Endothelial cell of umbilical vein (primary cell): Measurements from ENCODE around the gene MICAL3. TPM values are rescaled to one million over a fixed set of nuclear protein-coding genes. Genes with fewer than 3 reads are reported as not detected.

ENCODE experiments used
- BruUV-seq: library from RNA; stranded (reverse); fragments of 400-500 nt; replicated peaks from 2 replicates; lab custom pipeline; 2021; lab: Mats Ljungman, UMichigan
- CTCF ChIA-PET: fragments of 300-600, 350-600 bp; sonication (Branson Sonifier 250); formaldehyde crosslinking; loops from one replicate; lab custom pipeline; 2021; ENCODE audit warnings: antibody characterized with exemption, inconsistent platforms; lab: Charles Lee
- POLR2A ChIA-PET: fragments of 300-600, 350-600 bp; sonication (Branson Sonifier 250); formaldehyde crosslinking; loops from one replicate; lab custom pipeline; 2021; ENCODE audit warnings: antibody characterized with exemption, inconsistent platforms; lab: Charles Lee
- DNase-seq: peaks from one replicate; pipeline ENCODE4 v3.0.0-alpha.2; 2011; ENCODE audit warnings: low read depth, low spot score
- FAIRE-seq: peaks from 2 replicates; lab custom pipeline; 2011; peaks lifted over from hg19 to GRCh38; lab: Jason Lieb, UNC
- H2AFZ ChIP-seq: 2 replicates; pipeline ENCODE4 v1.6.0; 2012; ENCODE audit warnings: low read depth, low read length, control low read depth, inconsistent platforms
- H3K27ac ChIP-seq: 2 replicates; pipeline ENCODE4 v1.5.1; 2011; ENCODE audit warnings: low read depth, mild to moderate bottlenecking, control low read depth, low read length, moderate library complexity; ENCODE audit not compliant: insufficient read depth
- H3K27me3 ChIP-seq, 2 experiments: 2 replicates each; pipeline versions ENCODE4 v1.6.0 to v1.6.1; 2011; ENCODE audit warnings: low read length in 2 of 2, mixed read lengths in 1 of 2; ENCODE audit not compliant: control insufficient read depth in 2 of 2, insufficient read depth in 2 of 2
- H3K36me3 ChIP-seq, 2 experiments: 2 replicates in 1 of 2; 3 replicates in 1 of 2; pipeline ENCODE4 v1.5.1; 2011; ENCODE audit warnings: low read length in 2 of 2, mild to moderate bottlenecking in 1 of 2, moderate library complexity in 1 of 2; ENCODE audit not compliant: control insufficient read depth in 2 of 2, insufficient read depth in 2 of 2; ENCODE audit errors: extremely low read depth in 1 of 2
- H3K4me1 ChIP-seq: 3 replicates; pipeline ENCODE4 v1.5.1; 2011; ENCODE audit warnings: mild to moderate bottlenecking, low read length; ENCODE audit not compliant: control insufficient read depth, insufficient read depth; ENCODE audit errors: extremely low read depth
- H3K4me2 ChIP-seq: 2 replicates; pipeline ENCODE4 v1.6.1; 2011; ENCODE audit warnings: low read length, control low read depth, mixed read lengths; ENCODE audit not compliant: insufficient read depth
- H3K4me3 ChIP-seq, 3 experiments: fragments of 200-600 bp in 1 of 3; sonication (generic), shearing (Covaris generic) in 1 of 3; replicated peaks in 1 of 3; 2 replicates each; pipeline ENCODE4 v1.5.1; 2011 to 2016; ENCODE audit warnings: control low read depth in 3 of 3, low read length in 3 of 3, mild to moderate bottlenecking in 2 of 3, inconsistent platforms in 1 of 3, low read depth in 1 of 3, moderate library complexity in 1 of 3; ENCODE audit not compliant: insufficient read depth in 1 of 3
- H3K79me2 ChIP-seq: 2 replicates; pipeline ENCODE4 v1.6.0; 2012; ENCODE audit warnings: low read length, inconsistent platforms; ENCODE audit not compliant: control insufficient read depth, insufficient read depth
- H3K9ac ChIP-seq: replicated peaks from 2 replicates; pipeline ENCODE3; 2011; ENCODE audit warnings: low read length, control low read depth; ENCODE audit not compliant: insufficient read depth; ENCODE audit errors: extremely low read depth
- H3K9me1 ChIP-seq: replicated peaks from 3 replicates; pipeline ENCODE4 v1.6.0; 2011; ENCODE audit warnings: mild to moderate bottlenecking, low read length; ENCODE audit not compliant: control insufficient read depth, insufficient read depth; ENCODE audit errors: extremely low read depth
- H3K9me3 ChIP-seq: replicated peaks from 2 replicates; pipeline ENCODE4 v1.5.1; 2012; ENCODE audit warnings: low read length, inconsistent platforms; ENCODE audit not compliant: control insufficient read depth, insufficient read depth
- H4K20me1 ChIP-seq: replicated peaks from 2 replicates; pipeline ENCODE3; 2011; ENCODE audit warnings: mild to moderate bottlenecking, low read length; ENCODE audit not compliant: control insufficient read depth, insufficient read depth; ENCODE audit errors: extremely low read depth
- CTCF ChIP-seq, 2 donors: IDR thresholded peaks; 1 replicate in 1 of 2; 2 replicates in 1 of 2; pipeline ENCODE4 v1.5.1; 2011; ENCODE audit warnings: low read length in 2 of 2, mild to moderate bottlenecking in 2 of 2, moderate library complexity in 2 of 2, control low read depth in 1 of 2, inconsistent platforms in 1 of 2, low read depth in 1 of 2; ENCODE audit not compliant: insufficient read depth in 1 of 2; ENCODE audit errors: extremely low read depth in 1 of 2
- EZH2 ChIP-seq: IDR thresholded peaks from 2 replicates; pipeline ENCODE4 v1.6.1; 2012; ENCODE audit warnings: borderline replicate concordance, low read depth, mild to moderate bottlenecking, moderate library complexity, low read length, inconsistent platforms; ENCODE audit not compliant: severe bottlenecking
- FOS ChIP-seq: IDR thresholded peaks from 2 replicates; pipeline ENCODE4 v1.6.1; 2011; ENCODE audit warnings: mild to moderate bottlenecking, low read length, moderate library complexity, borderline replicate concordance; ENCODE audit not compliant: insufficient read depth
- GATA2 ChIP-seq: IDR thresholded peaks from 2 replicates; pipeline ENCODE4 v1.7.0; 2011; ENCODE audit warnings: low read depth, mild to moderate bottlenecking, moderate library complexity, mixed read lengths, low read length; ENCODE audit not compliant: insufficient read length, insufficient read depth
- JUN ChIP-seq: IDR thresholded peaks from 2 replicates; pipeline ENCODE4 v1.6.1; 2011; ENCODE audit warnings: borderline replicate concordance, low read depth; ENCODE audit not compliant: insufficient read length, insufficient read depth
- MYC ChIP-seq: IDR thresholded peaks from one replicate; pipeline ENCODE4 v1.6.1; 2011; ENCODE audit warnings: mild to moderate bottlenecking, low read depth, low read length
- POLR2A ChIP-seq: IDR thresholded peaks from 2 replicates; pipeline ENCODE4 v1.6.1; 2012; ENCODE audit warnings: low read depth, mild to moderate bottlenecking, control low read depth, low read length
- POLR2AphosphoS5 ChIP-seq: IDR thresholded peaks from 2 replicates; pipeline ENCODE4 v1.6.1; 2012; ENCODE audit warnings: low read depth, mild to moderate bottlenecking, control low read depth, low read length, moderate library complexity; ENCODE audit not compliant: insufficient read depth
- dilution Hi-C: fragments of 300-500 bp; cut with MboI; formaldehyde crosslinking; loops from one replicate; pipeline ENCODE4 v1.15.0; 2019; ENCODE audit warnings: low sequenced_read_pairs; ENCODE audit not compliant: extremely low pct_ligation_motif_present
- intact Hi-C: fragments of 100-400 bp; cut with micrococcal nuclease; formaldehyde crosslinking; loops from one replicate; pipeline ENCODE4 v1.10.0; 2022
- polyA plus RNA-seq, 4 experiments: library from polyadenylated mRNA; depleted of rRNA in 3 of 4; stranded (reverse) in 3 of 4; unstranded in 1 of 4; fragments of >200 nt; gene quantifications; 2 replicates each; pipeline versions ENCODE4 v1.2.1 to v1.2.3, GENCODE V29; 2011 to 2012; ENCODE audit warnings: missing spikeins in 1 of 4
- total RNA-seq: library from RNA; stranded (reverse); gene quantifications from 2 replicates; pipeline ENCODE4 v1.2.3, GENCODE V29; 2021
- TF ChIP-seq, protein P1 (sequence below): IDR thresholded peaks from 2 replicates; pipeline ENCODE4 v1.6.1; 2011; ENCODE audit not compliant: insufficient read depth, insufficient read length

The MICAL3 gene
- total and polyA plus RNA-seq, 2 donors (not counting 3 experiments of a cell fraction or from before 2014, with no cell fraction given): 14.5 to 63.7 TPM

- Histone ChIP-seq H3K36me3 (no peaks in the 10 kb centered on the region), H3K27ac (no peak overlapping the region), H4K20me1 (no peaks in the 10 kb centered on the region), H3K79me2 (peaks cover 70% of the 10 kb centered on the region), H3K4me3 (no peak overlapping the region), H3K27me3 (no peaks in the 10 kb centered on the region), H3K4me1 (peaks cover 31% of the 10 kb centered on the region), H3K9me3 (no peaks in the 10 kb centered on the region), H2AFZ (no peak overlapping the region), H3K4me2 (no peak overlapping the region), H3K9ac (no peak overlapping the region), H3K9me1 (no peaks in the 10 kb centered on the region)
- DNase-seq: no peak
- TF ChIP-seq, protein P1, sequence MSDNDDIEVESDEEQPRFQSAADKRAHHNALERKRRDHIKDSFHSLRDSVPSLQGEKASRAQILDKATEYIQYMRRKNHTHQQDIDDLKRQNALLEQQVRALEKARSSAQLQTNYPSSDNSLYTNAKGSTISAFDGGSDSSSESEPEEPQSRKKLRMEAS: no peak
- TF ChIP-seq CTCF (IDR thresholded peaks at IDR 0.05; ENCODE audit: extremely low read depth in 1 of 2, insufficient read depth in 1 of 2, low read depth in 1 of 2, low read length in 2 of 2): no peak
- no peak for TF ChIP-seq GATA2
- no peak for TF ChIP-seq EZH2
- TF ChIP-seq MYC: no peak
- no peak for TF ChIP-seq POLR2A
- TF ChIP-seq FOS: no peak
- TF ChIP-seq JUN: no peak
- no peak for TF ChIP-seq POLR2AphosphoS5
- ChIA-PET CTCF (interaction anchor here (0.6 to 2.4 kb wide), 8 partner anchors 9 to 154 kb away, joined by 3 to 10 read pairs (median 4); no protein-coding TSS in a partner anchor), POLR2A (no interaction called here)
- intact Hi-C loops: loop anchor here (5.0 kb wide), 1 partner anchor 40 kb away; no protein-coding TSS in a partner anchor
- no TSS peak for BruUV-seq
- dilution Hi-C loops: no loop called here
- FAIRE-seq: no peak
Measured at GRCh38 chr22:17921871-17922821, 102.2 kb downstream of the MICAL3 start.
